Measurements from ENCODE around the gene TIMM13. TPM values are rescaled to one million over a fixed set of nuclear protein-coding genes. Genes with fewer than 3 reads are reported as not detected.

The TIMM13 gene
- total and polyA plus RNA-seq, 9 of the 15 experiments (the other 6 are each of a cell fraction or from before 2014, with no cell fraction given), result 17.6 to 215 (median 71.8) TPM

GRCh38 chr19:2475702-2476450 is 48.5 kb upstream of the TIMM13 start, which contains the start of gene GADD45B (continued):
- TF ChIP-seq REST (IDR thresholded peaks at IDR 0.05; ENCODE audit: borderline replicate concordance), result peak; percentile 30; the same call in 1 of the 2 replicates
- TF ChIP-seq REST (CRISPR knock-in tag; IDR thresholded peaks at IDR 0.05; ENCODE audit: low read depth), result 0 out of 2 replicates have a peak, but pooled peaks have one; percentile 32
- no peak for TF ChIP-seq RBM15 (IDR thresholded peaks at IDR 0.05; ENCODE audit: insufficient read depth, low read length)
- no peak for TF ChIP-seq PHTF2 (CRISPR knock-in tag; IDR thresholded peaks at IDR 0.05)
- TF ChIP-seq EZH2 (IDR thresholded peaks at IDR 0.05; ENCODE audit: borderline replicate concordance, low read depth, low read length), result no peak
- no peak for TF ChIP-seq ZFPM2 (CRISPR knock-in tag; IDR thresholded peaks at IDR 0.05)
- no peak for TF ChIP-seq ZNF717 (CRISPR knock-in tag; IDR thresholded peaks at IDR 0.05)
- TF ChIP-seq THRAP3 (IDR thresholded peaks at IDR 0.05; ENCODE audit: borderline replicate concordance), result no peak
- no peak for TF ChIP-seq HDGF (IDR thresholded peaks at IDR 0.05)
- no peak for TF ChIP-seq TAF15 (IDR thresholded peaks at IDR 0.05; ENCODE audit: low read depth, low read length)
- no peak for TF ChIP-seq COPS2 (conservative IDR thresholded peaks at IDR 0.05)
- no peak for TF ChIP-seq TCF3 (CRISPR knock-in tag; IDR thresholded peaks at IDR 0.05)
- no peak for TF ChIP-seq PRMT5 (CRISPR knock-in tag; IDR thresholded peaks at IDR 0.05)
- TF ChIP-seq HOMEZ (CRISPR knock-in tag; IDR thresholded peaks at IDR 0.05), result no peak
- TF ChIP-seq CAMTA2 (CRISPR knock-in tag; conservative IDR thresholded peaks at IDR 0.05), result no peak
- TF ChIP-seq NCOR1 (IDR thresholded peaks at IDR 0.05), result no peak; the same call in 1 of the 2 replicates
- TF ChIP-seq E2F1 (CRISPR knock-in tag; IDR thresholded peaks at IDR 0.05), result no peak
- peak; percentile 68 for TF ChIP-seq L3MBTL2 (IDR thresholded peaks at IDR 0.05)
- no peak for TF ChIP-seq RBBP5 (IDR thresholded peaks at IDR 0.05; ENCODE audit: borderline replicate concordance, insufficient read depth, low read length, poor library complexity, severe bottlenecking)
- no peak for TF ChIP-seq ARNT (IDR thresholded peaks at IDR 0.05)

Measured in K562 (cell line).